Parathyroid adenoma (tissue), 2 donors: ENCODE measurements around the gene ARHGAP32.

ENCODE experiments used
- H2AFZ ChIP-seq: fragments of 300-600 bp; sonication (generic); one replicate; pipeline ENCODE4 v1.7.0; 2017; ENCODE audit warnings: antibody characterized with exemption, mild to moderate bottlenecking
- H3K27ac ChIP-seq: fragments of 300-600 bp; sonication (generic); one replicate; pipeline ENCODE4 v1.7.0; 2017
- H3K27me3 ChIP-seq: fragments of 300-600 bp; sonication (generic); one replicate; pipeline ENCODE4 v1.7.0; 2017; ENCODE audit warnings: low read length; ENCODE audit not compliant: control insufficient read depth, insufficient read depth
- H3K36me3 ChIP-seq: fragments of 300-600 bp; sonication (generic); one replicate; pipeline ENCODE4 v1.7.0; 2017; ENCODE audit warnings: low read length; ENCODE audit not compliant: control insufficient read depth, insufficient read depth
- H3K4me1 ChIP-seq: fragments of 300-600 bp; sonication (generic); one replicate; pipeline ENCODE4 v1.7.0; 2017; ENCODE audit warnings: control low read depth
- H3K4me2 ChIP-seq: fragments of 300-600 bp; sonication (generic); one replicate; pipeline ENCODE4 v1.7.0; 2017; ENCODE audit warnings: low read length
- H3K4me3 ChIP-seq: fragments of 300-600 bp; sonication (generic); one replicate; pipeline ENCODE4 v1.7.0; 2017; ENCODE audit warnings: low read depth, low read length
- H3K79me2 ChIP-seq: fragments of 300-600 bp; sonication (generic); one replicate; pipeline ENCODE4 v1.7.0; 2017; ENCODE audit warnings: control low read depth
- H3K9ac ChIP-seq: fragments of 300-600 bp; sonication (generic); one replicate; pipeline ENCODE4 v1.7.0; 2017; ENCODE audit warnings: mild to moderate bottlenecking
- H3K9me3 ChIP-seq: fragments of 300-600 bp; sonication (generic); one replicate; pipeline ENCODE4 v1.7.0; 2017; ENCODE audit warnings: low read length; ENCODE audit not compliant: control insufficient read depth
- CTCF ChIP-seq: fragments of 300-600 bp; sonication (generic); IDR thresholded peaks from one replicate; pipeline ENCODE4 v1.7.0; 2017; ENCODE audit warnings: antibody characterized with exemption, mild to moderate bottlenecking
- donor health status: primary hyperparathyroidism.

The ARHGAP32 gene

DNA sequence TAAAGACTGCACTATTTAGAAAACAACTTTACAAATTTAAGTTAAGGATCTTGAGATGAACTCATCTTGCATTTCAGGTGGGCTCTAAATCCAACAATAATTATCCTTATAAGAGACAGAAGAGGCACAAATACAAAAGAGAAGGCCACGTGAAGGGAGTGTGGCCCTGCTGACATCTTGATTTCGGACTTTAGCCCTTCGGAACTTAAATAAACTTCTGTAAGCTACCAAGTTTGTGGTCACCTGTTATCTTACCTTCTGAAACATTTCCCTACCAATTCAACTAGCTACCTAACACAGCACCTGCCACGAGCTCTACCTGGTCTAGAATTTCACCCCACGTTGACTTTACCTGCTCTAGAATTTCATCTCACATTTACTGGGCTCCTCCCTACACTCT, 42.9 kb upstream of the ARHGAP32 start:
- no peaks in the 10 kb centered on the region for H3K36me3 ChIP-seq
- H2AFZ ChIP-seq, result no peak overlapping the region
- no peaks in the 10 kb centered on the region for H3K9me3 ChIP-seq
- no peak overlapping the region for H3K4me3 ChIP-seq
- no peak overlapping the region for H3K4me2 ChIP-seq
- no peak overlapping the region for H3K27ac ChIP-seq
- no peak for TF ChIP-seq CTCF
- H3K4me1 ChIP-seq, result no peaks in the 10 kb centered on the region
- no peak overlapping the region for H3K9ac ChIP-seq
- H3K79me2 ChIP-seq, result no peaks in the 10 kb centered on the region
- H3K27me3 ChIP-seq, result no peaks in the 10 kb centered on the region

DNA sequence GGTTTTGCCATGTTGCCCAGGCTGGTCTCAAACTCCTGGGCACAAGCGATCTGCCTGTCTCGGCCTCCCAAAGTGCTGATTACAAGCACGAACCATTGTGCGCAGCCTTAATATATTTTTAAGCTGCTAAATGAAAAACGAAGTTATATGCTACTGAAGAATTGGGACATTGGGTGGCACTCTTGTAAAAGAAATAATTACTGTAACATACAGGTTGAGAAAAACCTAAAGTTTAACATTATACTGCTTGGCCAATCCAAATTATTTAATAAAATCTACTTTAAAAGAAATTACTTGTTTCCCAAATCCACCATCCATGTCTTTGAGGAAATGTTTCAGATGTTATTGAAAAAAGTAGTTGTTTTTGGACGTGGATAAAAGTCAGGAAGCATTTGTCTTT, 37.9 kb upstream of the ARHGAP32 start:
- no peak for TF ChIP-seq CTCF
- Histone ChIP-seq H3K79me2 (peaks cover 4% of the 10 kb centered on the region), H3K36me3 (no peaks in the 10 kb centered on the region), H3K4me1 (no peaks in the 10 kb centered on the region), H3K9me3 (no peaks in the 10 kb centered on the region), H2AFZ (no peak overlapping the region), H3K4me3 (no peak overlapping the region), H3K9ac (no peak overlapping the region), H3K27ac (no peak overlapping the region), H3K4me2 (no peak overlapping the region), H3K27me3 (no peaks in the 10 kb centered on the region)

DNA sequence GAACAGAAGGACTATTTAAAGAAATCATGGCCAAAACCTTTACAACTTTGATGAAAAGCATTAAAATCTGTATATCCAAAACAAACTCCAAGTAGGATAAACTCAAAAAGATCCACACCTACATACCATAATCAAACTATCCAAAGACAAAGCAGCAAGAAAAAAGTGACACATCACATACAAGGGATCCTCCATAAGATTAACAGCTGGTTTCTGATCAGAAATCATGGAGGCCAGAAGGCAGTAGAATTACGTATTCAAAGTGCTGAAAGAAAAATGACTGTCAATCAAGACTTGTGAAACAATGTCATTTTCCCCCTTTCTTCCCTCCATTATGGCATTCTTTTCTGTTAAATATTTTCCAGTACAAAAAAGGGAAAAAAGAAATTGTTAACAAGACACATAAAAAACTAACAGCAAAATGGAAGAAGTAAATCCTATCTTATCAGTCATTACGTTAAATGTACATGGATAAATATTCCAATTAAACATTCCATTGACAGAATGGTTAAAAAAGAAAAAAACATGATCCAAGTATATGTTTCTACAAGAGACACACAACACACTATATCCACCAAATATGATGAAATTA, 34.2 kb upstream of the ARHGAP32 start:
- no peaks in the 10 kb centered on the region for H3K9me3 ChIP-seq
- TF ChIP-seq CTCF, result no peak
- no peaks in the 10 kb centered on the region for H3K27me3 ChIP-seq
- peaks cover 4% of the 10 kb centered on the region for H3K79me2 ChIP-seq
- H3K36me3 ChIP-seq, result no peaks in the 10 kb centered on the region
- no peak overlapping the region for H3K4me2 ChIP-seq
- H2AFZ ChIP-seq, result no peak overlapping the region
- no peak overlapping the region for H3K9ac ChIP-seq
- H3K27ac ChIP-seq, result no peak overlapping the region
- no peak overlapping the region for H3K4me3 ChIP-seq
- H3K4me1 ChIP-seq, result no peaks in the 10 kb centered on the region

- no peaks in the 10 kb centered on the region for H3K27me3 ChIP-seq
- no peak overlapping the region for H2AFZ ChIP-seq
- peaks cover 7% of the 10 kb centered on the region for H3K79me2 ChIP-seq
- no peak overlapping the region for H3K27ac ChIP-seq
- no peak overlapping the region for H3K4me3 ChIP-seq
- H3K4me1 ChIP-seq, result no peaks in the 10 kb centered on the region
- no peak overlapping the region for H3K4me2 ChIP-seq
- no peak overlapping the region for H3K9ac ChIP-seq
- H3K36me3 ChIP-seq, result no peaks in the 10 kb centered on the region
- TF ChIP-seq CTCF, result no peak
- H3K9me3 ChIP-seq, result no peaks in the 10 kb centered on the region
Observed at GRCh38 chr11:129225190-129225589, 33.1 kb upstream of the ARHGAP32 start.

DNA sequence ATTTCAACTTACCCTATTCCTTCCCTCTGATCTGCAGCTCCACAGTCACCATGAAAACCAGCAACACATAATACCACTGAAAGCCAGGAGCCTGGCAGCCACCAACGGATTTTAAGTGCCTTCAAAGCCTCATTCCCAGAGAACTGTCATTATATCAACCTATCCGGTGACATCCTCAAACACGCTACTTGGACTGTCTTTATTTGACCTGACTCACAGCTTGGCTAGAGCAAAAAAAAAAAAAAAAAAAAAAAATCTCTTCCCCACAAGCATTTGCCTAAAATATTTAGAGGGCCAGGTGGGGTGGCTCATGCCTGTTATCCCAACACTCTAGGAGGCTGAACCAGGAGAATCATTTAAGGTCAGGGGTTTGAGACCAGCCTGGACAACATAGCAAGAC, 32.4 kb upstream of the ARHGAP32 start:
- Histone ChIP-seq H3K9ac (no peak overlapping the region), H3K4me1 (no peaks in the 10 kb centered on the region), H3K9me3 (no peaks in the 10 kb centered on the region), H3K79me2 (peaks cover 8% of the 10 kb centered on the region), H2AFZ (no peak overlapping the region), H3K4me2 (no peak overlapping the region), H3K27me3 (no peaks in the 10 kb centered on the region), H3K27ac (no peak overlapping the region), H3K4me3 (no peak overlapping the region), H3K36me3 (no peaks in the 10 kb centered on the region)
- no peak for TF ChIP-seq CTCF
